GM04504 (cell line): ENCODE measurements around the gene SELENOO.

Experiments used
- DNase-seq: peaks from one replicate; pipeline ENCODE4 v3.0.0-alpha.2; 2012; ENCODE audit warnings: low read depth

SELENOO gene

DNA sequence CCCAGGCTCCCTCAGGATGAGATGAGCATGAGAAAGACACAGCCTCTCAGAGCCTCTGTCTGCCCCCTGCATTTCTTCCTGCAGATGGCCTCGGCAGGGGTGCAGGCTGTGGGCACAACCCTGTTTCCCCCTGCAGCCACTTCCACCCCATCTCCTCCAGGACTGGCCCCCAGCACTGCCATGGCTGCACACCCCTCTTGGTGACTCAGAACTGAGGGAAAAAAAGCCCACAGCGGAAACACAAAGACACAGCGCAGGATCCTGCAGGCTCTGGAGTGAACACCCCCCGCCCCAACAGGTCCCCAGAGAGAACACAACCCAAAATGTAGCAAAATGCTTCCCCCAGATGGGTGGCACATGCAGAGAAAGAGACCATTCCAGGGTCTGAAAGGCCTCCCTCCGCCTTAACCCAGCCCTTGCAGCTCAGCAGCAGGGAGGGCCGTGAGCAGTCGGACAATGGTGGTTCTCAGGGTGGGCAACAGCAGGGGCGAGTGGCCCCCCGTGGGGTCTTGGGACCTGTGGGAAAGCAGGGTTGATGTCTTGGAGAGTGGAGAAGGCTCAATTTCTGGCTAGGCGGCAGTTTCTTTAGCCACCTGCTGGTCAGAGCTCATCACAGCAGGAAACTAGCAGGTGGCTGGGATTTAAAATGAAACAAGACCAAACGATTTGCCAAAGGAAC is 36.1 kb downstream of the SELENOO start:
- no peak for DNase-seq

DNA sequence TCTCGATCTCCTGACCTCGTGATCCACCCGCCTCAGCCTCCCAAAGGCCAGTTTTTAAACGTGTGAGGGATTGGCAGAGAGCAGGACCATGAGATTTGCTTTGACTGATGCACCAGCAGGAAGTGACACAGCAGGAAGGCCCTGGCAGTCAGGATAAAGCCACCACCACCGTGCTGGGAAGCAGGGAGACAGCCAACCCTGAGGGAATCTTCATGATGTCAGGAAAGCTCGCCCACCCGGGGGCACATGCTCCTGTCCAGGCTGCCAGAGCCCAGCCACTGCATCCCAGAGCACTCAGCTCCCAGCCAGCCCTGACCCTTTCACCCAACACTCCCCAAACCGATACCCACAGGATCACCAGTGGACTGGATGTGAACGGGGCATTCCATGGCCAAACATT is 37.9 kb downstream of the SELENOO start:
- DNase-seq = no peak

DNA sequence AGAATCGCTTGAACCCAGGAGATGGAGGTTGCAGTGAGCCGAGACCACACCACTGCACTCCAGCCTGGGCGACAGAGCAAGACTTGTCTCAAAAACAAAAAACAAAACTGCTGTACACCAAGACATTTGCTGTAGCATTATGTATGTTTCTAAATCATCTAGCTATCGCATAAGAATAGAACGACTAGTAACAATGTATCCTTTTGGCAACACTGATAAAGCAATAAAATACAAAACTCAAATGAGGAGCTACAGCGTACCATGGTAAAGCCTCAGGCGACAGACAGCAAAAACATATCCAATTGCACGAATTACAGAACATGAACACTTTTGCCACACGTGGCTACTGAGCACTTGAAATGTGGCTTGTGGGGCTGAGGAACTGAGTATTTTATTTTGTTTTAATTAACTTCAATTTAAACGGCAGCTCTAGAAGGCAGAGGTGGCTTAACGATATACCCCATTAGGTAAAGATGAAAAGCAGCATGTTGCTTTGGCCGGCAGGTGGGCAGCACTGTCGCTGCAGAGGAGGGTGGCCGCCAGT is 41.7 kb downstream of the SELENOO start:
- no peak for DNase-seq

DNA sequence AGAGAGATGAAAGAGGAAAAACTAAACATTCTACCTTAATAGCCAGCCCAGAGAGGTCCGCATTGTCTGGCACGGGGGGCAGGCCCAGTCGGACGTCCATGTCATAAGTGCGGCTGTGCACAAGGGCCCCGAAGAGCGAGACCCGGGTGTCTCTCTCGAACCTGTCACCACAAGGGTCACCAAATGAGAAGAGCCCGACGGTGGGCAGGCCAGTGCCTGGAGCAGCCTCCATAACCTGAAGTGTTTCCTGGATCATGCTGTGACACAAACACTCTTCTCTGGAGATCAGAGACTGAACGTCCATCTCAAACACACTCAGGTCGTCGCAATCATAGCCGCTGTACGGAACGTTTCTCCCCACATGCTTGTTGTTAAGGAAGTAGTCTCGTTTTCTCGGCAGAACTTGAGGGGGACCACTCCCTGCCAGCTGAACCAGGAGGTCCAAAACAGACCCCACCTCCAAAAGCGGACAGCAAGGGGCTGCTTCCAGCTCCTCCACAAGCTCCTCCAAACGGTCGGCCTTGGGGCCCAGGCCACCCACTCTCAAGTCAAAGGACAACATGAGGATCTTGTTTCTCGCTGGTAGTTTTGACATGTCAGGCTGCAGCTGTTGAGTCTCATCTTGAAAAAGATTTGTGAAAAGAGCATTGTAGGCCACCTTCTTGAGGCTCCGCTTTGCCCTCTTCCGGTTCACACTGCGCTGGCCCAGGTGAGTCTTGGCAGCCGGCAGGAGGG is 43.0 kb downstream of the SELENOO start:
- DNase-seq = no peak

GRCh38 chr22:50244420-50245213 is 43.8 kb downstream of the SELENOO start, which contains the start of gene TUBGCP6:
Gene TUBGCP6, minus strand, starts transcription at chr22:50245023. Its CDS starts 564 bp downstream, at chr22:50244459.
- peak; percentile 83 for DNase-seq

DNA sequence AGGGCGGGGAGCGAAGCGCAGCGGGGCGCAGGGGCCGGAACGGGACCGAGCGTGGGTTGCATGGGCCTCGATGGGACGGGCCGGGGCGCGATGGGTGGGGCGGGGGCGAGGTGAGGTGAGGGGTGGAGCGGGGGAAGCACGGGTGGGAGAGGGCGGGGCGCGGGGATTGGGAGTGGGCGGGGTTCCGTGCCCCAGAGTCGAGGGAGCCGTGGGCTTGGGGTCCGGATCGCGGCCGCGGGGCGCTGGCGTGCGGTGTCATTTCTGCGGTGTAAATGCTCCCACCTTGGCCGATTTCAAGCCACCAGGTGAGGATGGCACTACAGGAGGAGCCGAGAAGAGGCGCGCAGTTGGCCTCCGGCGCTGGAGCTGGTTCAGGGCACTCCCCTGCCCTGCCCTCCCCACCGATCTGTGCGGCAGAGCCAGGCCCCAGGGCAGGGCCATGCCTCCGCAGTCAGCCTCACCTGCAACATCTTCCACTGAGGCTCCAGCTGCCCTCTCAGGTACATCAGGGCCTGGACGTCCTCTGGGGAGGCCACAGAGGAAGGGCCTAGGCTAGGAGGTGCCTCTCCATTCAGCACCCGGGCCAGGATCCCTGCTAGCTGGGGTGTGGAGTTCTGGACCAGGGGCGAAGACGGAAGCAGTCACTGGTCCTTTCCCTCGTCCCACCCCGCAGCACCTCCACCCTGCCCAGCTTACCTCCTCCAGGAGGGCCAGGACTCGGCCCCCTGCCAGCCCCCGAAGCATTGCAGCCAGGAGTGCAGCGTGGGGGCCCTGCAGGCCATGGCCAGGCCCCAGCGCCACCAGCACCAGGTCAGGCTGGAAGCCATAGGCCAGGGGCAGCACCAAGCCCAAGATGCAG is 44.6 kb downstream of the SELENOO start:
- DNase-seq = no peak

- no peak for DNase-seq
Observed at GRCh38 chr22:50246242-50247175, 45.7 kb downstream of the SELENOO start.

GRCh38 chr22:50247748-50248147 is 46.9 kb downstream of the SELENOO start:
- DNase-seq = no peak

GRCh38 chr22:50248196-50249081 is 47.6 kb downstream of the SELENOO start:
- DNase-seq = no peak

DNA sequence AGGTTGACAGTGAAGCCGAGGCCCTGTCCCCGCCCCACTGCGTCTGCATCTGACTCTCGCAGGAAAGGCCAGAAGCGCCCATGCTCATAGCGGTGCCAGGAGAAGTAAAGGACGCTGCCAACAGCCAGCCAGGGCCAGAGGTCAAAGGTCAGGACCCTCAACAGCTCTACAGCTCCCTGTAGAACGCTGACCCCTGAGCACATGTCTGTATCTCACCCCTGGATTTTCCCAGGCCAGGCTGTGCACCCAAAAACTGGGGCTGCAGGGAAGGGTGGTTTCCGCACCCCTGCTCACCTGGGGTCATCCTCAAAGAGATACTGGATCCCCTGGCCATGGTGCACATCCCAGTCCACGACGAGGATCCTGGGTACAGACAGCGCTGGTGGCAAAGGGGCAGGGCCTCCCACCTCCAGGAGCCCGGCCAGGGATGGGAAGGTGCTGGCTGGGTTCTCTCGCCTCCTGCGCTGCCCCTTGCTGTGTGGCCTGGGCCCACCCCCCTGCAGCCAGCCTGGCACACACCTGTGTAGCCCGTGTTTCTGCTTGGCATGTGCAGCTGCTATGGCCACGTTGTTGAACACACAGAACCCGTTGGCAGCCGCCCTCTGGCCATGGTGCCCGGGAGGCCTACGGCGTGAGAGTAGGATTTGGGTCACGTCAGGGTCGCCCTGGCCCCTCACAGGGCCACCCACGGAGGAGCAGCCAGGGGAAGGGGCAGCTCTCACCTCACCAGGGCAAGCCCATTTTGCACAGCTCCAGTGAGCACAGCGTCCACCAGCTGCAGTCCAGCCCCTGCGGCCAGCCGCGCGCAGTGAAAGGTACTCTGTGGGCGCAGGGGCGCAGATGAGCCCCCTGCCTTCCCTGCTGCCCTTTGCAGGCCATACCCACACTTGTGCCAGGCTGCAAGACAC is 48.8 kb downstream of the SELENOO start:
- DNase-seq = no peak

DNA sequence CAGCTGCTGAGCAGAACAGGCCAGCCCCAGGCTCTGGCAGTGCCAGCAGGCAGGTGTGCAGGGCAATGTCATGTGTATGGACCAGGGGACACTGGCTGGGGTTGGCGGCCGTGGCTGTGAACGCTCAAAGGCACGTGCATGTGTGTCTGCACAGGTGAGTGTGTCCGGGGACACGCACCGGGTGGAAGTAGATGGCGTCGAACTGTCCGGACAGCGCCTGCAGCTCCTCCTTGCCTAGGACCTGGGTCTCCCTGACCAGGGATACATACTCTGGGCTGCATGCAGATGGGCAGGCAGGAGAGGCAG is 49.4 kb downstream of the SELENOO start:
- no peak for DNase-seq

DNA sequence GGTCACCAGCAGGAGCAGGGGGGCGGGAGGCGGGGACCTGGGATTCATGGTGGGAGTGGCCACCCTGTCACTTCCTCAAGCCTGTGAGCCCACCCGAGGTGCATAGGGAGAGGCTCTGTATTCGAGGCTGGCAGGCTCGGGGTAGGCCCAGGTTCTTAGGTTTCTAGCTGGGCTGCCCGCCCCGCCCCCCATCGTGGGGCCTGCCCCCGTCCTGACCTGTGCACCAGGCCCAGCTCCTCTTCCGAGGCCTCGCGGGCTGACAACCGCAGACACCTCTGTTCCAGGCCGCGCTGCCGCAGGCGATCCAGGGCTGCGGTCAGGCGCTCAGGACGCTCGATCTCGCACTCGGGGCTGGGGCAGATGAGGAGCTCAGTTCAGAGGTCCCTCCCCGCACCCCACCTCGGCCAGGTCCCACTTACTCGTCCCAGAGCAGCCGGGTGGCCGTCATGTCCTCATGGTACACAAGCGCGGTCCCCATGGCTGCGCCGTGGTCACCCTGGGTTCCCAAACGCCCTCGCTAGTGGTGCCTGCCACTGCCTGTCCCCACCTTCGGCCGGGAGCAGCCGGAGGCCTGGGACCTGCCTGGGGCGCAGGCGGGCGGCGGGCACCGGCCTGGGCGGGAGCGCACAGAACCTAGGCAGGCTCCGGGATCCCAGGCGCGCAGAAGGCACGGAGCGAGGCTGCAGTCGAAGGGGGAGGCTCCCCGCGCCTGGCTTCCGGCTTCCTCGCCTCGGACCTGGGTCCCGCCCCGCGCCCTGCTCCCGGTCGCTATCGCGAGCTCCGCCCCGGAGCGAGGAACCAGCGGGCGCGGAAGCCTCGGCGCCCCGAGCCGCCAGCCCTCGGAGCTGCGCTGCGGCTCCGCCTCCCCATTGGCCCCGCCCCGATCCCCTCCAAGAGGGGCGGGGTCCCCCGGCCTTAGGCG is 50.0 kb downstream of the SELENOO start, which contains the start of gene HDAC10:
TSS of gene HDAC10 (minus strand) at position 711 of the 922 bp plus-strand sequence. CDS start at position 478, 233 bp downstream.
- peak; percentile 58 for DNase-seq

GRCh38 chr22:50251477-50252081 is 50.8 kb downstream of the SELENOO start:
- no peak for DNase-seq

DNA sequence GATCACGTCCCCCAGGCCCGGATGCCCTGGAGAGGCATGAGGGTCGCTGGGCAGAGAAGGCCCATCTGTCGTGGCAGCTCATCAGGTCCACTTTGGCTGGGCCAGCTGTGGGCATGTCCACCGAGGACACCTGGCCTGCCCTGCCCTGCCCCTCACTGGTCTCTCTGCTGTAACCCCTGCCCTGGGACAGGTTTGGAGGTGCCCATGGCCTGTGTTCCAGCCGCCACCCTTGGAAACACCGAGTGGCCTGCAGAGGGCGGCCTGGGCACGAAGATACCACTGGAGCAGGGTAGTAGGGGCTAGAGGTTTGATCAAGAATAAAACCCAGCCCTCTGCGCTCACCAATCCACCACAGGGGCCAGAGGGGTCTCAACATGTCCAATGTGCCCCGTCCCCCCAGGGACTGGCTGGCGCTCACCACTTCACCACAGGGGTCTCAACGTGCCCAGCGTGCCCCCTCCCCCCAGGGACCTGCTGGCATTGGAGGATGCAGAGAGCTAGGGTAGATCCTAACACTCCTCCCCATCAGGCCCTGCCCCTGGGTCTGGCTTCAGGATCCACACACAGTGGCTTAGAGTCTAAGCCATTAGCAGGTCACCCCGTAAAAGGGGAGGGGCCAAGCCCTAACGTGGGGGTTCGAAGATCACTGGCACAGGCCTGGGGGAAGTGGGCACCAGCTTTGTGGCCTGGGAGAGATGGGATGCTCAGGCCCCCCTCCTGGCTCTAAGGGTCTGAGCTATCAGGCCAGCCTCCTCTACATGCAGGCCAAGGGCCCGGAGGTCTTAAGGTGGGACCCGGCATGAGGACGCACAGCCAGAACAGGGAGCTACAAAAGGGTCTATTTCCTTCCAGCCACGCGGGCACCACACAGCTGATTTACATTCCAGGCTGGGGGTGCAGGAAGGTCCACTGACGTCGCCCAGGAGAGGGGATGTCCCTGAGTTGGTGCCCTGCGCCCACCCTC is 51.6 kb downstream of the SELENOO start:
- no peak for DNase-seq

- DNase-seq = no peak
Observed at GRCh38 chr22:50253046-50253915, 52.5 kb downstream of the SELENOO start.
